Peyer's patch (tissue), 4 donors: ENCODE measurements around the gene GMPPB.
A peak's percentile ranks its signal among the peaks of the same experiment; 100 is the strongest.

Experiments used
- POLR2A ChIP-seq, 2 donors: fragments of 450-650 bp; IDR thresholded peaks; one replicate each; pipeline ENCODE4 v1.5.1; 2017; ENCODE audit warnings: antibody characterized with exemption in 2 of 2, mild to moderate bottlenecking in 2 of 2, moderate library complexity in 2 of 2
- TF ChIP-seq, protein P1 (sequence below), 6 experiments: fragments of 450-650 bp in 4 of 6; fragments of 200-600 bp in 2 of 6; sonication (generic) in 1 of 6; IDR thresholded peaks; one replicate each; pipeline ENCODE4 v1.5.1; 2017 to 2019; ENCODE audit warnings: antibody characterized with exemption in 6 of 6, mild to moderate bottlenecking in 3 of 6, moderate library complexity in 1 of 6

DNA sequence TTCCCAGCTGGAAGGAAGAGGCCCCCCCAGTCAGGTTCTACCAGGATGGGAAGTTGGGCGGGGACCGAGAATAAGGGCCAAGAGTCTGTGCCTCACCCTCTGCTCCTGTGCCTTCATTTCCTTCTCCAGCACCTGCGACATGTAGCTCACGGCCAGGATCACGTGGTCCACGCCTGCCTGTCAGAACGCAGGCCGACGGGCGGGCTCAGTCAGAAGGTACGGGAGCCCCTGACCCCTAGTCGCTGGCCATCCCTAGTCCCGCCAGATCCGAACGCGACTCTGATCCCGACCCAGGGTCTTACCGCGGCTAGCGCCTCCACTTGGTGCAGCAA is 489 bp downstream of the GMPPB start:
- TF ChIP-seq, protein P1, sequence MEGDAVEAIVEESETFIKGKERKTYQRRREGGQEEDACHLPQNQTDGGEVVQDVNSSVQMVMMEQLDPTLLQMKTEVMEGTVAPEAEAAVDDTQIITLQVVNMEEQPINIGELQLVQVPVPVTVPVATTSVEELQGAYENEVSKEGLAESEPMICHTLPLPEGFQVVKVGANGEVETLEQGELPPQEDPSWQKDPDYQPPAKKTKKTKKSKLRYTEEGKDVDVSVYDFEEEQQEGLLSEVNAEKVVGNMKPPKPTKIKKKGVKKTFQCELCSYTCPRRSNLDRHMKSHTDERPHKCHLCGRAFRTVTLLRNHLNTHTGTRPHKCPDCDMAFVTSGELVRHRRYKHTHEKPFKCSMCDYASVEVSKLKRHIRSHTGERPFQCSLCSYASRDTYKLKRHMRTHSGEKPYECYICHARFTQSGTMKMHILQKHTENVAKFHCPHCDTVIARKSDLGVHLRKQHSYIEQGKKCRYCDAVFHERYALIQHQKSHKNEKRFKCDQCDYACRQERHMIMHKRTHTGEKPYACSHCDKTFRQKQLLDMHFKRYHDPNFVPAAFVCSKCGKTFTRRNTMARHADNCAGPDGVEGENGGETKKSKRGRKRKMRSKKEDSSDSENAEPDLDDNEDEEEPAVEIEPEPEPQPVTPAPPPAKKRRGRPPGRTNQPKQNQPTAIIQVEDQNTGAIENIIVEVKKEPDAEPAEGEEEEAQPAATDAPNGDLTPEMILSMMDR (IDR thresholded peaks at IDR 0.05): no peak
- TF ChIP-seq POLR2A (IDR thresholded peaks at IDR 0.05): peak in 1 of 2 donors; percentile 40
